HEK293 (cell line): ENCODE data around the gene CA10.

Source experiments
- CTCF ChIP-seq: fragments of 450-650 bp; formaldehyde crosslinking; IDR thresholded peaks from 2 replicates; pipeline ENCODE4 v1.5.1; 2016; ENCODE audit warnings: missing biosample characterization, missing genetic modification characterization
- HOXA7 ChIP-seq: sonication (generic); formaldehyde crosslinking; IDR thresholded peaks from 2 replicates; pipeline ENCODE4 v1.8.1; 2022; ENCODE audit warnings: missing genetic modification reagents, borderline replicate concordance
- ZNF248 ChIP-seq: fragments of 450-650 bp; formaldehyde crosslinking; IDR thresholded peaks from 2 replicates; pipeline ENCODE4 v1.5.1; 2017; ENCODE audit warnings: missing biosample characterization, missing genetic modification characterization
- ZNF274 ChIP-seq, 2 experiments: fragments of 200-500 bp in 1 of 2; fragments of 450-650 bp in 1 of 2; sonication (Bioruptor generic) in 1 of 2; formaldehyde crosslinking in 1 of 2; IDR thresholded peaks; 2 replicates each; pipeline versions ENCODE4 v1.5.1 to v1.6.1; 2014 to 2016; ENCODE audit warnings: borderline replicate concordance in 1 of 2, inconsistent platforms in 1 of 2, low read length in 1 of 2, missing biosample characterization in 1 of 2, missing genetic modification characterization in 1 of 2
- TF ChIP-seq, protein P1 (sequence below): fragments of 450-650 bp; formaldehyde crosslinking; IDR thresholded peaks from 2 replicates; pipeline ENCODE4 v1.5.1; 2017; ENCODE audit warnings: missing biosample characterization, missing genetic modification characterization
- TF ChIP-seq, protein P2 (sequence below): fragments of 450-650 bp; formaldehyde crosslinking; optimal IDR thresholded peaks from 2 replicates; pipeline ENCODE3; 2016; ENCODE audit warnings: missing biosample characterization, mild to moderate bottlenecking, missing genetic modification characterization

DNA sequence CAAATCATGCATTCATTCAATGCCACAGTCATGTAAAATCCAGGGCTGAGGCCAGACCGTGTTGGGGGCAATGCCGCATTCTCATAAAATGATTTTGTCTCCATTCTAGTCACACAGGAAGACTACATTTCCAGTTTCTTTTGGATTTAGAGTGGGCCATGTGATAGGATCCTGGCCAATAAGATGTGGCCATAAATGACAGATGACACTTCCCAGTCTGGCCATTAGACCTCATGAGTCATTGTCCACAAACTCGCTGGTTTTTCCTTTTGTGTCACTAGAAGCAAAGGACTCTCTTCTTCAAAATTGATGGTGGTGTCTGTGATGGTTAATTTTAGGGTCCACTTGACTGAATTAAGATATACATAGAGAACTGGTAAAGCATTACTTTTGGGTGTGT is 545.8 kb downstream of the CA10 start:
- TF ChIP-seq CTCF (no peak), ZNF274 (IDR thresholded peaks at IDR 0.05; ENCODE audit: low read length) (no peak), ZNF274 (tag by site-specific recombination; IDR thresholded peaks at IDR 0.05; ENCODE audit: borderline replicate concordance) (no peak), ZNF248 (no peak), HOXA7 (CRISPR knock-in tag) (no peak)
- TF ChIP-seq, protein P1, sequence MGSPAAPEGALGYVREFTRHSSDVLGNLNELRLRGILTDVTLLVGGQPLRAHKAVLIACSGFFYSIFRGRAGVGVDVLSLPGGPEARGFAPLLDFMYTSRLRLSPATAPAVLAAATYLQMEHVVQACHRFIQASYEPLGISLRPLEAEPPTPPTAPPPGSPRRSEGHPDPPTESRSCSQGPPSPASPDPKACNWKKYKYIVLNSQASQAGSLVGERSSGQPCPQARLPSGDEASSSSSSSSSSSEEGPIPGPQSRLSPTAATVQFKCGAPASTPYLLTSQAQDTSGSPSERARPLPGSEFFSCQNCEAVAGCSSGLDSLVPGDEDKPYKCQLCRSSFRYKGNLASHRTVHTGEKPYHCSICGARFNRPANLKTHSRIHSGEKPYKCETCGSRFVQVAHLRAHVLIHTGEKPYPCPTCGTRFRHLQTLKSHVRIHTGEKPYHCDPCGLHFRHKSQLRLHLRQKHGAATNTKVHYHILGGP, result no peak
- TF ChIP-seq, protein P2, sequence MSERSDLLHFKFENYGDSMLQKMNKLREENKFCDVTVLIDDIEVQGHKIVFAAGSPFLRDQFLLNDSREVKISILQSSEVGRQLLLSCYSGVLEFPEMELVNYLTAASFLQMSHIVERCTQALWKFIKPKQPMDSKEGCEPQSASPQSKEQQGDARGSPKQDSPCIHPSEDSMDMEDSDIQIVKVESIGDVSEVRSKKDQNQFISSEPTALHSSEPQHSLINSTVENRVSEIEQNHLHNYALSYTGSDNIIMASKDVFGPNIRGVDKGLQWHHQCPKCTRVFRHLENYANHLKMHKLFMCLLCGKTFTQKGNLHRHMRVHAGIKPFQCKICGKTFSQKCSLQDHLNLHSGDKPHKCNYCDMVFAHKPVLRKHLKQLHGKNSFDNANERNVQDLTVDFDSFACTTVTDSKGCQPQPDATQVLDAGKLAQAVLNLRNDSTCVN (tag by site-specific recombination), result no peak
